Stomach smooth muscle (tissue), 2 donors: ENCODE data around the gene C3.

Experiments
- H3K27ac ChIP-seq: one replicate; pipeline ENCODE4 v1.7.0; 2013; ENCODE audit warnings: mild to moderate bottlenecking, low read length, inconsistent platforms
- H3K27me3 ChIP-seq, 2 donors: one replicate each; pipeline ENCODE4 v1.7.0; 2013; ENCODE audit warnings: low read length in 2 of 2; ENCODE audit not compliant: insufficient read depth in 2 of 2, control insufficient read depth in 1 of 2
- H3K36me3 ChIP-seq, 2 donors: one replicate each; pipeline ENCODE4 v1.7.0; 2013; ENCODE audit warnings: low read length in 2 of 2; ENCODE audit not compliant: control insufficient read depth in 2 of 2, insufficient read depth in 2 of 2
- H3K4me1 ChIP-seq: one replicate; pipeline ENCODE4 v1.7.0; 2013; ENCODE audit warnings: low read length; ENCODE audit not compliant: control insufficient read depth, insufficient read depth
- H3K4me3 ChIP-seq, 2 donors: one replicate each; pipeline ENCODE4 v1.7.0; 2013; ENCODE audit warnings: low read length in 2 of 2
- H3K9ac ChIP-seq, 2 donors: one replicate each; pipeline ENCODE4 v1.7.0; 2013; ENCODE audit warnings: low read length in 2 of 2, mild to moderate bottlenecking in 1 of 2
- H3K9me3 ChIP-seq, 2 donors: one replicate each; pipeline ENCODE4 v1.7.0; 2013; ENCODE audit warnings: low read length in 2 of 2; ENCODE audit not compliant: control insufficient read depth in 2 of 2
- donor health status: healthy.
- donor health status: Pancreatic carcinoma.

The C3 gene

GRCh38 chr19:6719540-6719861, 949 bp downstream of the C3 start:
- H3K36me3 ChIP-seq = peaks cover 0 to 3% of the 10 kb centered on the region in 2 donors
- H3K9me3 ChIP-seq = no peaks in the 10 kb centered on the region
- H3K9ac ChIP-seq = no peak overlapping the region
- H3K27ac ChIP-seq = no peak overlapping the region
- H3K4me3 ChIP-seq = peak overlapping the region in 1 of 2 donors; percentile 61
- peaks cover 4% of the 10 kb centered on the region for H3K4me1 ChIP-seq
- H3K27me3 ChIP-seq = peaks cover 7 to 9% of the 10 kb centered on the region in 2 donors

DNA sequence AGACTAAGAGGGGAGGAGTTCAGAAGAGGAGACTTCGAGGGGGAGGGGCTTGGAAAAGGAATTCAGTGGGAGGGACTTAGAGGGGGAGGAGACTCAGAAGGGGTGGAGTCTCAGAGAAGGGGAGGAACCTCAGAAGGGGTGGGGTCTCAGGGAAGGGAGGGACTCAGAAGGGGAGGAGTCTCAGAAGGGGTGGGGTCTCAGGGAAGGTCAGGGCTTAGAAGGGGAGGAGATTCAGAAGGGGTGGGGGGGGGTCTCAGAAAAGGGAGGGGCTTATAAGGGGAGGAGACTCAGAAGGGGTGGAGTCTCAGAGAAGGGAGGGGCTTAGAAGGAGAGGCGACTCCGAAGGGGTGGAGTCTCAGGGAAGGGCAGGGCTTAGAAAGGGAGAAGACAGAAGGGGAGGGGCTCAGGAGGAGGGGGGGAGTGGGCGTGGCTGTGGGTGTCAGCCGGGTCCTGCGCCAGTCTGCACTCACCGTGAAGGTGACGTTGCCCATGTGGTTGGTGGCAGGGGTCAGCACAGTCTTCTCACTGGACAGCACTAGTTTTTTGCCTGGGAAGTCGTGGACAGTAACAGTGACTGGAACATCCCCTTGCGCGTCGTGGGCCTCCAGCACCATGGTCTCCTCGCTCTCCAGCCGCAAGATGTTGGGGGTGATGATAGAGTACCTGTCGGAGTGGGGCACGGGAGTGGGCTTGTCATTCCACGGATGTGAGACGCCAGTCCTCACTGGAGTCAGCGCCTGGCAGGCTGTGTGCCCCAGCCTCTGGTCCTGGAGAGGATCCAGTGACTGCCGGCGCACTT, 1.5 kb downstream of the C3 start:
- Histone ChIP-seq H3K27ac (no peak overlapping the region), H3K36me3 (peaks cover 0 to 3% of the 10 kb centered on the region in 2 donors), H3K9ac (no peak overlapping the region), H3K9me3 (no peaks in the 10 kb centered on the region), H3K27me3 (peaks cover 7 to 11% of the 10 kb centered on the region in 2 donors), H3K4me3 (peak overlapping the region in 1 of 2 donors; percentile 61), H3K4me1 (peaks cover 3% of the 10 kb centered on the region)

GRCh38 chr19:6718111-6718740, 2.2 kb downstream of the C3 start:
- Histone ChIP-seq H3K4me3 (no peak overlapping the region), H3K27me3 (peaks cover 7 to 12% of the 10 kb centered on the region in 2 donors), H3K9ac (no peak overlapping the region), H3K36me3 (peaks cover 0 to 3% of the 10 kb centered on the region in 2 donors), H3K4me1 (no peaks in the 10 kb centered on the region), H3K9me3 (no peaks in the 10 kb centered on the region), H3K27ac (no peak overlapping the region)

- no peaks in the 10 kb centered on the region for H3K9me3 ChIP-seq
- no peak overlapping the region for H3K27ac ChIP-seq
- no peaks in the 10 kb centered on the region for H3K4me1 ChIP-seq
- H3K27me3 ChIP-seq = peaks cover 7 to 12% of the 10 kb centered on the region in 2 donors
- no peak overlapping the region for H3K9ac ChIP-seq
- no peak overlapping the region for H3K4me3 ChIP-seq
- peaks cover 0 to 3% of the 10 kb centered on the region in 2 donors for H3K36me3 ChIP-seq
Observed at GRCh38 chr19:6717441-6717971, 2.9 kb downstream of the C3 start.

- Histone ChIP-seq H3K27ac (no peak overlapping the region), H3K36me3 (peaks cover 0 to 3% of the 10 kb centered on the region in 2 donors), H3K9ac (no peak overlapping the region)
Observed at GRCh38 chr19:6717036-6717435, 3.4 kb downstream of the C3 start.

DNA sequence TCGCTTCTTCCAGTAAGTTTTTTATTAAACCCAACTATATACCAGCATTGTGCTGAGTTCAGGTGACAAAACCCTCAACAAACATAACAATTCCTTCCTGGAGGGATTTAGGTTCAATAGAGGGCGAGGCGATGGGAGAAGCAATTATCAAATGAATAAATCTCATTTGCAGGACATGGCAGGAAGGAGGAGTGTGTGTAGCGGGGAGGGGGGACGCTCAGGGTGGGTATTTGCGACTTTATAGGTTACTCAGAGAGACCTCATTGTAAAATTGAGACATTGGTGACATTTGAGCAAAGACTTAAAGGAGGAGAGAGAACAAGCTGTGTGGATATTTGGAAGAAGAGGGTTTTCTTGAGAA, 3.9 kb downstream of the C3 start:
- H3K27ac ChIP-seq = no peak overlapping the region
- no peak overlapping the region for H3K4me3 ChIP-seq
- H3K9me3 ChIP-seq = no peaks in the 10 kb centered on the region
- no peaks in the 10 kb centered on the region for H3K4me1 ChIP-seq
- peaks cover 0 to 3% of the 10 kb centered on the region in 2 donors for H3K36me3 ChIP-seq
- H3K27me3 ChIP-seq = peaks cover 12 to 18% of the 10 kb centered on the region in 2 donors
- no peak overlapping the region for H3K9ac ChIP-seq

More at GRCh38 chr19:6717036-6717435, 3.4 kb downstream of the C3 start:
- Histone ChIP-seq H3K9me3 (no peaks in the 10 kb centered on the region), H3K4me1 (no peaks in the 10 kb centered on the region), H3K27me3 (peaks cover 9 to 14% of the 10 kb centered on the region in 2 donors), H3K4me3 (no peak overlapping the region)

- Histone ChIP-seq H3K36me3 (peaks cover 0 to 3% of the 10 kb centered on the region in 2 donors), H3K27ac (no peak overlapping the region)
Observed at GRCh38 chr19:6714749-6715555, 5.5 kb downstream of the C3 start.

DNA sequence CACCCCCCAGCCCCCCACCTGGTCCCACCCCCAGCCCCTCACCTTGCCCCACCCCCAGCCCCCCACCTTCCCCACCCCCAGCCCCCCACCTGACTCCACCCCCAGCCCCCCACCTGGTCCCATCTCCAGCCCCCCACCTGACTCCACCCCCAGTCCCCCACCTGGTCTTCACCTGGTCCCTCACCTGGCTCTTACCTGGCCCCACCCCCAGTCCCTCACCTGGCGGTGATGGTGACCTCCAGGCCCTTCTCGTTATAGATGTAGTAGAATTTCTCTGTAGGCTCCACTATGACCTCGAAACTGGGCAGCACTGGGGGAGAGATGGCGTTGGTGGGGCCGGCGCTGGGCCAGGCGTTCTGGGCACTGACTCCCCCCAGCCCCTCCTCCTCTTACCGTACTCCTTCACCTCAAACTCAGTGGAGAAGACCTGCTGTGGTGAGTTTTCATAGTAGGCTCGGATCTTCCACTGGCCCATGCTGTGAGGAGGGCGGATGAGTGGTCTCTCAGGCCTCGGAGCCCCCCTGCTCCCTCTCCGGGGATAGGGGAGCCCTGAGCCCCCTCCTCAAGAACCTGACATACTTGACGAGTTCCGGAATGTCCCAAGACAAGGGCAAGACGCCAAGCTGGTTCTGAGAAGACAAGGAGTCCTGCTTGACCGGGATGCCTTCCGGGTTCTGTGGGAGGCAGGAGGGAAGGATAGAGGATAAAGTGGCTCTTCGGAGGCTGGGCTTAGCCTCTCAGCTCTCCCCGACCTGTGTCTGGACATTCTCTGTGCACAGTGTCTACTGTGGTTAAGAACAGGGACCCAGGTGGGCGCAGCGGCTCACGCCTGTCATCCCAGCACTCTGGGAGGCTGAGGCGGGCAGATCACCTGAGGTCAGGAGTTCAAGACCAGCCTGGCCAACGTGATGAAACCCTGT, 6.4 kb downstream of the C3 start:
- Histone ChIP-seq H3K36me3 (peaks cover 0 to 3% of the 10 kb centered on the region in 2 donors), H3K4me3 (no peak overlapping the region), H3K9me3 (no peaks in the 10 kb centered on the region), H3K9ac (no peak overlapping the region), H3K4me1 (no peaks in the 10 kb centered on the region), H3K27ac (no peak overlapping the region), H3K27me3 (peaks cover 23 to 25% of the 10 kb centered on the region in 2 donors)

More at GRCh38 chr19:6714749-6715555, 5.5 kb downstream of the C3 start:
- H3K9ac ChIP-seq = no peak overlapping the region
- H3K4me1 ChIP-seq = no peaks in the 10 kb centered on the region
- peaks cover 21 to 23% of the 10 kb centered on the region in 2 donors for H3K27me3 ChIP-seq
- no peak overlapping the region for H3K4me3 ChIP-seq
- no peaks in the 10 kb centered on the region for H3K9me3 ChIP-seq

DNA sequence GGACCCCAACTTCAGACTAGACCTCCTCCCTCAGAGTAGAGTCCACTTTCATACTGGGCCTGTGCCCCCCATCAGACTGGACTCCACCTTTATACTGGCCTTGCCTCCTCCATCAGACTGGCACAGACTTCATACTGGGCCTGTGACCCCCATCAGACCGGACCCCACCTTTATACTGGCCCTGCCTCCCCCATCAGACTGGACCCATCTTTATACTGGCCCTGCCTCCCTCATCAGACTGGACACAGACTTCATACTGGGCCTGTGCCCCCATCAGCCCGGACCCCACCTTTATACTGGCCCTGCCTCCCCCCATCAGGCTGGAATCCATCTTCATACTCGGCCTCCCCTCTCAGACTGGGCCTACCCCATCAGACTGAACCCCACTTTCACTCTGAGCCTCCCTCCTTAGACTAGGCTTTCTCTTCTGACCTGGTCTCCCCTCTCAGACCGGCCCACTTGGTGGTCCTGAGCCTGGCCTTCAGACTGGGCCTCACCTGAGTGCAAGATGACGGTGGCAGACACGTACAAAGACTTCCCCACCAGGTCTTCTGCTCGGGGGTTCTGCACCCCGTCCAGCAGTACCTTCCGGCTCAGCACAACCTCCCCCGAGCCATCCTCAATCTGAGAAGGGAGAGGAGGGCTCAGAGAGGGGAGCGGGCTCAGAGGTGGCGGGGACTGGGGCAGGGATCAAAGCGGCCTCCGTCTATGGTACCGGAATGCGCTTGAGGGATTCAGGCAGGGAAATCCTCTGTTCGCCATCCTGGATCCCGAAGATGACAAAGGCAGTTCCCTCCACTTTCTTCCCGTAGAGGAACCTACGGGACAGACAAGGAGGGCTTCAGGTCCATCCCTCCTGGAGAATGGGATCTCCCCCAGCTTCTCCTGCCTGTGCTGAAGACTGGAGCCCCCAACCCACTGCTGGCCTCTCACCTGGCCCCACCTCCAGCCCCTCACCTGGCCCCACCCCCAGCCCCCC, 7.5 kb downstream of the C3 start:
- Histone ChIP-seq H3K9me3 (no peaks in the 10 kb centered on the region), H3K27ac (no peak overlapping the region), H3K4me1 (no peaks in the 10 kb centered on the region), H3K4me3 (no peak overlapping the region), H3K9ac (no peak overlapping the region), H3K27me3 (peaks cover 23 to 25% of the 10 kb centered on the region in 2 donors), H3K36me3 (peaks cover 0 to 3% of the 10 kb centered on the region in 2 donors)
